CD4-positive, alpha-beta T cell treated with Interleukin-15 for 1 hour (primary cell): ENCODE measurements around the gene ZNF674.
"Not testable (repeated sequence)": the region's sequence is repeated elsewhere in the genome, so short reads cannot be mapped to it uniquely, and the experiment has no call there.

Source experiments
- DNase-seq: peaks from one replicate; pipeline ENCODE4 v3.0.0-alpha.2; 2020

ZNF674 gene

GRCh38 chrX:46567388-46567787 lies 22.2 kb upstream of the ZNF674 start:
- DNase-seq: no peak

DNA sequence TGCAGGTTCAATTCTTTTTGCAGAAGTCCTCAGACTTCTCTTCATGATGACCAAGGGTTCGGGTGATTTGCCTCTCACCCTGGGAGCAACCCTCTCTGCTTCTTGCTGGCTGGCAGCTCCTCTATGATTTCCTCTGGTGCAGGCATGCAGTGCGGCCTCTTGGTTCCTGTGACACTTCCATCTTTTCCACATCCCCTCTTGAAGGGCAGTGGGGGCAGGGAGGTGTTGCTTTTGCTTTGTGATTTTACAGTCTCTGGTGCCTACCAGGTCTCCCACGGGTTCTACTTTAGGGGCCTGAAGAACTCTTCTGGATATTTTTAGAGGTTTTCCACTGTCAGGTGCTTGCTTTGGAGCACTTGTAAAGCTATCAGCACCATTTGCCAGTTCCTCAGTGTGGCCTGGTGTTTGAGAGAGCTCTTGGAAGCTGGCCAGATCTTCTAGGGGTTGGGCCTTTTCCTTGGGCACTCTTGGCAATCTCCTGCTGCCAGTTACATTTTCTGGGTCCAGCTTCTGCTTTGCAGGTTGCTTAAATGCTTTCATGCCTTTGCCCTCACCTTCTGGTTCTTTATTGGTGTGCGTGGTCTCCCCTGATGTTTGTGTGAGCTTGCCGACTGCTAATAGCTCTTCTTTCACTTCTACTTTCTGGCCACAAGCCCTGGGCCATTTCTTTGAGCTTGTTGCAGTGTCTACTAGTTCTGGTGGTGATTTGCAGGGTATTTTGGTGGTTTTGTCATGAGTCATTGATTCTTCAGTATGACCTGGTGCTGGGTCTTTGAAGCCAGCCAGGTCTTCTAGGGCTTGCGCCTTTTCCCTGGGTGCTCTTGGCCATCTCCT lies 16.8 kb upstream of the ZNF674 start:
- peak; percentile 20 for DNase-seq

GRCh38 chrX:46559062-46559461 lies 13.8 kb upstream of the ZNF674 start:
- DNase-seq: no peak

DNA sequence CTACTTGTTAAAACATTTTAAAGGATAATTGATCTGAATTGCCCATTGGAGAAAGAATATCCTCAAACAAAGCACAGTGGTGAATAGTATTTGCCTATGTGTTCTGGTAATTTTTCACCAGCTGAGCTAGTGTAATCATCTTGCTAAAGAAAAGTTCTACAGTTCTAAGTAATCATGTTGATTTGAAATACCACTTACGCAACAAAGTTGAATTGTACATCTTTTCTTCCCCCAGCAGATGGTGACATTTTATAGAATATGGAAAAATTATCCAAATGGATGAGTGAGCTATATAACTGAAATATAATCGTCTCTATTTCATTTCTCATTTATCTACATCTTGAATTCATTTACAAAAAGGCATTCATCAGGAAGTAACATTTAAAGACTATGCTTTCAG lies 9.7 kb upstream of the ZNF674 start:
- no peak for DNase-seq

GRCh38 chrX:46553935-46554334 lies 8.7 kb upstream of the ZNF674 start:
- no peak for DNase-seq

DNA sequence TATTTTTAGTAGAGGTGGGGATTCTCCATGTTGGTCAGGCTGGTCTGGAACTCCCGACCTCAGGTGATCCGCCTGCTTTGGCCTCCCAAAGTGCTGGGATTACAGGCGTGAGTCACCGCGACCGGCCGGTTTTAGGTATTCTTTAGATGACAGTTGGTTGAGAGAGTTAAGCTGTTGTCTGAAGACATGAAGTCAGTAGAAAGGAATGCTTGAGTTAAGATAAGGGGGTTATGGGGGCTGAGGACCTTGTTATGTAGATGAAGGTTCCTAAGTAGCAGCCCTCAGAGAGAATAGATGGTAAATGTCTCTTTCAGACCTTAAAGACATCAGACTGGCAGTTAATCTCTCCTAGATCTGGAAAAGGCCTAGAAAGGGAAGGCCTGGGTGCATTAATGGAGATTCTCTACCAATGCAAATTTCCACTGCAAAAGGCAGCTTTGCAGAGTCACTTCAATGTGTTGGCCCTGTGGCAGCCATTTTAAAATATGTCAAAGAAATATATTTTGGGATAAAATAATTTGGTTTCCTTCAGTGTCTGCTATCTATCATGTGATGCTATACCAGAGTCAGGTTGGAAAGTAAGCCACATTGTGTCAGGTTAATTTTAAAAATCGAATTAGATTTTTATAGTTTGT lies 6.4 kb upstream of the ZNF674 start:
- DNase-seq: no peak

DNA sequence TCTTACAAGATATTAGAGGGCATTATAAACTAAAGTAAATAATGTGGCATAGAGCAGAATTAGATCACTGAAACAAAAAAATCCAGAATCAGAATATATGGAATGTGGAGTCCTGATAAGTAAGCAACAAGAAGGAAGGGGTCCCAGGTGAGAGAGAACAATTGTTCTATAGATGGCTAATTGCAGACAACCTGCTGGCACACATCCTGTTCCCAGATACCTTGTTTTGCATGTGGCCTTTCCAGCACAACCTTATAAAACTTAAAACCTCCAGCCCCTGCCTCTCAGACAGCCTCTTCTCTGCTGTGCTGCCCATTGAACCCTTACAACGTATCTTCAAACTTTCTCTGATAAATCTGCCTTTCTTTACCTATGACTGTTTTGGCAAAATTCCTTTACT lies 4.7 kb upstream of the ZNF674 start:
- DNase-seq: no peak

DNA sequence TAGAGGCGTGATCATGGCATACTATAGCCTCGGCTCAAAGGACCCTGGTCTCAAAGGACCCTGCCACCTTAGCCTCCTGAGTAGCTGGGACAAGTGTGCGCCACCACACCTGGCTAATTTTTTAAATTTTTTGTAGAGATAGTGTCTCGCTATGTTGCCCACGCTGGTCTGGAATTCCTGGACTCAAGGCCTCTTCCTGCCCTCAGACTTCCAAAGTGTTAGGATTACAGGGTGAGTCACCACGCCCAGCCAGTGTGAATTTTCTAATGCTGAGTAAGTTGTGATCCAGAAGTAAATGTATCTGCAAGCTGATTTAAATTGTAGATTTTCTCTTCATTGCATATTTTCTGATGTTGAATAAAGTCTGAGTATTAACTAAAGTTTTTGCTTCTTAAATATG lies 2.6 kb upstream of the ZNF674 start:
- no peak for DNase-seq

DNA sequence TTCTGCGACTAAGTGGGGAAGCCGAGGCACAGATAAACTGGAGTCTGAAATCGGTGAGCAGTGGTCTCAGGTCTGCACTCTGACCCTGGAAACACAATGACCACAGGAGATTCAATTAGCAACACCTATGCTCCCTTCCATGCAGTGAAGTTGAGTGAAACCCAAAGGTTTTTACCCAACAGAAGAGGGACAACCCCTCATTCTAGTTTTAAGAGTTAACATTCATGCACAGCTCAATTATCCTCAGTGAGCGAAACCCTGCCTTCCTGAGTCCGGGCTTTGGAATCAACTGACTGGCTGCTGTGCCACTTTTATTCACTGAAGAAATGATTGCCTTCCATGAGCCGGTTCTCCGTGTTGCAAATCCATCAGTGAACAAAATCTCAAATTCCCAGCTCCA lies 694 bp downstream of the ZNF674 start:
- DNase-seq: not testable (repeated sequence)

DNA sequence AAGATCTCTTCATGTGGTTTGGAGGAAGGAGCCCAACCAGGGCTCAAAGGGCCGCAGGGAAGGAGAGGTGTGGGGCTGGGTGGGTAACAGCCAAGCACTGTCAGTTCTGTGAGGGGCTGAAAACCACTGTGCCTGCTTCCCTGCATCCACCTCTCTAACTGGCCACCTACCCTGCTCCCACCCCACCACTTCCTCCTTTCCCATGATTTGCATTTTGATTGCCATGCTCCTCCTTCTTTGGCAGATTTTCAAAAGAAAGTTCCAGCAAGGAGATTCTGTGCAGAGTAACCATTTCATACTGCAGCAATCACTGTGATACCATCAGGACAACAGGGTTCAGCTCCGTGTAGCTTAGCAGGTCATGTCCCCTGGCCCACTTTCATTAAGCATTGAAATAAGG lies 1.8 kb downstream of the ZNF674 start:
- DNase-seq: no peak

DNA sequence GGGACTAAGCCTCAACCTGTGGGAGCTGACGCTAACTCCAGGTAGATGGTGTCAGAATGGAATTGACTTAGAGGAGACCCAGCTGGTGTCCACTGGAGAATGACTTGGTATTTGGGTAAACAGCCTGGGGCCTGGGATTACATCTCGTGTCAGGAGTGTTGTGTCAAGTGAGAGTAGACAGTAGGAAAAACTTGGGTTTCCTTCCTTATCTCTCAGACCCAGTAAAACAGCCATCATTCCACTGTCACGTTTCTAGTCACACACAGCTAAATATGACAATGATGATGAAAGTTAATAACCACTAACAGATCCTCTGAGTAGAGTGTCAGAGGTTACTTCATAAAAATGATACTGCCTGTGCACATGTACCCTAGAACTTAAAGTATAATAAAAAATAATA lies 13.8 kb downstream of the ZNF674 start:
- no peak for DNase-seq

DNA sequence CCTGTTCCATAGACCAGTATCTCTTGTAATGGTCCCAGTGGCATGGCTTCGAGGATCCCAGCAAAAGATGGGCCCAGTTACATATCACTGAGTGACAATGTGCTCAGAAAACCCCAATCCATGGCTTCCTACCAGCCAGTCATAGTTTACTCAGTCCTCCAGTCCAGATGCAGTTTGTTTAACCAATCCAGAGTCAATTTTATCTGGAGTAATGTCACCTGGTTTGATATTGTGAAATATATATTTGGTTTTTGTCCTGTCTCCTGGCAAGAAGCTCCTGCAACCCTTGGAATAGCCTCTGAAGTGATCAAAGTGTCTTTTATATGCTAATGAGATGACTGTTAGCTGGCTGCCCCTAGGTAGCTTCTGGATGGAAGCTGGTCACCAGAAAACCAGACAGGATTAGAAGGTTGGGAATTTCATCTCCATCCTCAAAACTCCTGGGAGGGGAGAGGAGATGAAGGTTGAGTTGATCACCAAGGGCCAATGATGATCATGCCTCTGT lies 14.8 kb downstream of the ZNF674 start:
- not testable (repeated sequence) for DNase-seq

- DNase-seq: not testable (repeated sequence)
Measured at GRCh38 chrX:46529740-46530403, 15.3 kb downstream of the ZNF674 start.

DNA sequence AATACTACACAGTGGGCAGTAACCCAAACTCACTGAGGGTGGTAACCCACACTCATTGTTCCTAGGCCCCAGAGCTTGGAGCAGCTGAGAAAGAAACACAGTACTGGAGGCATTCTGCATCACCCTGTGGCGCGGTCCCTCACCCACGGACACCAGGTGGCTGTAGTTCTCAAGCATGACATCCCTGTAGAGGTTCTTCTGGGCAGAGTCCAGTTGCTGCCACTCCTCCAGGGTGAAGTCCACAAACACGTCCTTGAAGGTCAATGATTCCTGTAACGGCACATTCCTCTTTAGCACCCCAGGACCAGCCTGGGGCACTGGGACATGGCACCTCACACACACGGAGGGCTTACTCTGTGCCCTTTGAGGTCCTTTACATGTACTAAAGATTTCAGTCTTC lies 16.6 kb downstream of the ZNF674 start:
- not testable (repeated sequence) for DNase-seq

DNA sequence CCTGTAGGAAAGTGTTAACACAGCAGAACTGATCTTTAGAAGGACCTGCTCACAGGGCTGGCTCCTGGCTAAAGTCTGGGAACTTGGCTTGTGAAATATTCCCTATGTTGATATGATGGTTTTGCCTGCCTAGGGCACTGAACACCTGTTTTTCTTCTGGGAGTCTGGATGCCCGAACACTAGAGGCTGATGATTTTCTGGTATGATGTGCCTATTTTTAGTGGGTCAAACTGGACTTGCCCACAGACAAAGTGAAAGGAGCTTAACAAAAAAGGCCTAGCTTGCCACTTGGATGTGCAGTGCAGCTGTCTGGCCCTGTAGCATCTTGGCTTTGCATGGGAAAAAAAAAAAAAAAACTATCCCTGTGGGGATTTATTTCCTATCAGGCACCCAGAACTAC lies 39.1 kb downstream of the ZNF674 start:
- DNase-seq: no peak

DNA sequence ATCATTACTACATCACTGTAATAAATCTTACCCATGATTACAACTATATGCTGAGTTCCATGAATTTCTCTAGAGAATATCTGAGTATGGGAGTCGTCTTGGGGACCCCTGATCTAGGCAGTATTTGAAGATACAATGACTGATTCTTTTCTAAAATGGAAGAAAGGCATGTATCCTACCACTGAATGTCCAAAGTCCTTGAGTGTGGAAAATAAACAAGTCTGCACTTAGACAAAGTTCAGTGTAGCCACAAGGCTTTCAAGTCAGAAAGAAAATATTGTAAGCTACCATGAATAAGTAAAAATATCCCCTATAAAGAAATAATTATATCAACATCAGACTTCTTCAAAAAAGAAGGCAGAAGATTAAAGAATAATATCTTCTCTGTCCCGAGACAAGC lies 42.4 kb downstream of the ZNF674 start:
- no peak for DNase-seq

- DNase-seq: no peak
Measured at GRCh38 chrX:46500054-46500453, 45.2 kb downstream of the ZNF674 start.

GRCh38 chrX:46488712-46489111 lies 56.5 kb downstream of the ZNF674 start:
- DNase-seq: no peak

DNA sequence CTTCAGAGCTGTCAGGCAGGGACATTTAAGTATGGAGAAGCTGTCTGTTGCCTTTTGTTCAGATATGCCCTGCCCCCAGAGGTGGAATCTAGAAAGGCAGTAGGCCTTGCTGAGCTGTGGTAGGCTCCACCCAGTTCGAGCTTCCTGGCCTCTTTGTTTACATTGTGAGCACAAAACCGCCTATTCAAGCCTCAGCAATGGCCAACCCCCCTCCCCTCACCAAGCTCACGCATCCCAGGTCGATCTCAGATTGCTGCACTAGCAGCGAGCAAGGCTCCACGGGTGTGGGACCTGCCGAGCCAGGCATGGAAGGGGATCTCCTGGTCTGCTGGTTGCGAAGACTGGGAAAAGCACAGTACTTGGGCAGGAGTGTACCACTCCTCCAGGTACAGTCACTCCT lies 59.3 kb downstream of the ZNF674 start:
- DNase-seq: no peak

- not testable (repeated sequence) for DNase-seq
Measured at GRCh38 chrX:46478634-46479033, 66.6 kb downstream of the ZNF674 start.

- no peak for DNase-seq
Measured at GRCh38 chrX:46477435-46477834, 67.8 kb downstream of the ZNF674 start.

GRCh38 chrX:46465203-46465602 lies 80.0 kb downstream of the ZNF674 start:
- no peak for DNase-seq

DNA sequence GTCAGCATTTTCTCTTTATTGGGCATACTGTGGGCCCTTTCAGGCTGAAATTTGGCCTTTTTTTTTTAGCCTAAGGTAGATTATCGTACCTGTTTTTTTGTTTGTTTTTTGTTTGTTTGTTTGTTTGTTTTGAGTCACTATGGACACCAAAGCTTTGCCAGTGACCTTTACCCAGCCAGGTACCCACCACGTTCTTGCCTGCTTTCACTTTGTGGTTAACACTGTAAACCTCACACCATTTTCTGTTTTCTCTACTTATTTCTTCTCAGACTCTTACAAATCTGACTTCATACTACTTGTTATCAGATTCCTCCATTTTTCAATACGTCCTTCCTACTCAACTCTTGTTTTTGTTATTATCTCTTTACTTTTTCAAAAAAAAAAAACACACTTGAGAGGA lies 81.5 kb downstream of the ZNF674 start:
- DNase-seq: no peak

DNA sequence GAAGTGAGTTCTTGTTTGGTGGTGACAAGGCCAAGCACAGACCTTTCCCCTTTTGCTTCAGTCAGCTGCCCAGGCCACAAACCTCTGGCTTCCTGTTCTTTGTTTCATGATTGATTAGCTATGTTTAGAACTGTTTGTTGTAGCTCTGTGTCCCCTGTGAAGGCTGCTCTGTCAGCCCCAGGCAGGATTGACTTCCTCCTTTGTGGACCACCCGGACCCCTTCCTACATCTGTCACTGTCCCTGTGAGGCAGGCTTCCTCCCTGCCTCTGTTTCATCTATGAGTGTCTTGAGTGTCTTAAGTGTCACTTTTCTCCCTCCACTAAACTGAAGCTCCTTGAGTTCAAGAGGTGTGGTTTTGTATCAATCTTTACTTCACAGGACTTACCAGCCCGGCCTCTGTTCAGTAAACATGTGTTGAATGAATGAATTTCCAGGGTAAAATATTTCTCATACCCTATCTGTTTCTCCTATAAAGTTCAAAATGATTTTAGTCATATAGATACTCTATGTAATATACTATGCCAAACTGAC lies 83.5 kb downstream of the ZNF674 start:
- no peak for DNase-seq
